HCT116 (cell line): ENCODE results near the gene MERTK. TPM values are rescaled to one million over a fixed set of nuclear protein-coding genes. Genes with fewer than 3 reads are reported as not detected.
"Not testable (repeated sequence)": the region's sequence is repeated elsewhere in the genome, so short reads cannot be mapped to it uniquely, and the experiment has no call there.

ENCODE experiments used
- ATAC-seq: fragments of 200-7000 bp; cut with Tn5 transposase; 2 replicates; pipeline ENCODE4 v1.9.1; 2020; ENCODE audit warnings: mild to moderate bottlenecking, moderate library complexity
- BruUV-seq: library from RNA; stranded (reverse); fragments of 400-500 nt; replicated peaks from 2 replicates; lab custom pipeline; 2021; lab: Mats Ljungman, UMichigan
- CTCF ChIA-PET: fragments of 300-600 bp; sonication (Branson Sonifier 250); formaldehyde crosslinking; loops from one replicate; lab custom pipeline; 2021; ENCODE audit warnings: antibody characterized with exemption; lab: Charles Lee
- POLR2A ChIA-PET: fragments of 300-600, 350-600 bp; sonication (Branson Sonifier 250); formaldehyde crosslinking; loops from one replicate; lab custom pipeline; 2021; ENCODE audit warnings: antibody characterized with exemption; lab: Charles Lee
- RAD21 ChIA-PET, 2 experiments: fragments of 300-600 bp; sonication (Branson Sonifier 250); formaldehyde crosslinking; loops; one replicate each; lab custom pipeline; 2023; ENCODE audit warnings: low total read pairs in 2 of 2; ENCODE audit not compliant: uncharacterized antibody in 2 of 2, unreplicated experiment in 2 of 2, low non-redundant PET in 1 of 2; lab: Charles Lee
- DNase-seq: peaks from one replicate; pipeline ENCODE4 v3.0.0-alpha.2; 2010; ENCODE audit warnings: low read depth, low spot score
- H2AFZ ChIP-seq: fragments of 200-600 bp; shearing (Covaris generic), sonication (generic); 2 replicates; pipeline ENCODE4 v1.6.1; 2017; ENCODE audit warnings: low read depth, mixed run types, mixed read lengths, antibody characterized with exemption, low read length; ENCODE audit not compliant: poor library complexity, severe bottlenecking
- H3K27ac ChIP-seq: 2 replicates; pipeline ENCODE4 v1.5.1; 2012; ENCODE audit warnings: low read depth, low read length
- H3K27me3 ChIP-seq: fragments of 200-600 bp; sonication (generic); 2 replicates; pipeline ENCODE4 v1.6.1; 2016; ENCODE audit warnings: mixed run types, low read length, mixed read lengths; ENCODE audit not compliant: insufficient read depth
- H3K36me3 ChIP-seq, 2 experiments: fragments of 200-500 bp in 1 of 2; fragments of 200-600 bp in 1 of 2; sonication (Bioruptor generic) in 1 of 2; sonication (generic) in 1 of 2; 2 replicates each; pipeline versions ENCODE4 v1.5.1 to v1.6.1; 2014 to 2016; ENCODE audit warnings: low read length in 2 of 2, inconsistent platforms in 1 of 2, mixed read lengths in 1 of 2, mixed run types in 1 of 2; ENCODE audit not compliant: insufficient read depth in 2 of 2, control insufficient read depth in 1 of 2
- H3K4me1 ChIP-seq, 2 experiments: fragments of 200-600 bp in 1 of 2; sonication (generic) in 1 of 2; 2 replicates each; pipeline versions ENCODE4 v1.5.1 to v1.6.1; 2012 to 2017; ENCODE audit warnings: low read length in 2 of 2, inconsistent platforms in 1 of 2, mild to moderate bottlenecking in 1 of 2, mixed read lengths in 1 of 2, mixed run types in 1 of 2, moderate library complexity in 1 of 2; ENCODE audit not compliant: insufficient read depth in 2 of 2, control insufficient read depth in 1 of 2
- H3K4me2 ChIP-seq: fragments of 200-600 bp; sonication (generic); 2 replicates; pipeline ENCODE4 v1.6.1; 2017; ENCODE audit warnings: mixed run types, low read length, mixed read lengths
- H3K4me3 ChIP-seq, 2 experiments: fragments of 200-600 bp in 1 of 2; sonication (generic) in 1 of 2; replicated peaks in 1 of 2; 2 replicates each; pipeline ENCODE4 v1.5.1; 2011 to 2016; ENCODE audit warnings: low read length in 2 of 2, control low read depth in 1 of 2, low read depth in 1 of 2, mild to moderate bottlenecking in 1 of 2, mixed read lengths in 1 of 2, mixed run types in 1 of 2
- H3K79me2 ChIP-seq: fragments of 200-600 bp; sonication (generic); 2 replicates; pipeline ENCODE4 v1.6.1; 2017; ENCODE audit warnings: mild to moderate bottlenecking, mixed run types, low read length, moderate library complexity, mixed read lengths; ENCODE audit not compliant: insufficient read depth
- H3K9ac ChIP-seq: fragments of 200-600 bp; sonication (generic); 2 replicates; pipeline ENCODE4 v1.6.1; 2016; ENCODE audit warnings: low read length, mixed read lengths
- H3K9me2 ChIP-seq: fragments of 200-600 bp; sonication (generic), shearing (Covaris generic); 2 replicates; pipeline ENCODE4 v1.6.1; 2017; ENCODE audit warnings: mixed run types, mild to moderate bottlenecking, moderate library complexity; ENCODE audit not compliant: insufficient read depth
- H3K9me3 ChIP-seq, 2 experiments: fragments of 200-500 bp in 1 of 2; fragments of 200-600 bp in 1 of 2; sonication (Bioruptor generic) in 1 of 2; sonication (generic) in 1 of 2; 2 replicates each; pipeline ENCODE4 v1.6.1; 2014 to 2017; ENCODE audit warnings: low read length in 2 of 2, mixed read lengths in 2 of 2, inconsistent platforms in 1 of 2, low read depth in 1 of 2, mild to moderate bottlenecking in 1 of 2, mixed run types in 1 of 2, moderate library complexity in 1 of 2; ENCODE audit not compliant: control insufficient read depth in 1 of 2, insufficient read depth in 1 of 2
- H4K20me1 ChIP-seq: fragments of 200-600 bp; sonication (generic), shearing (Covaris generic); 2 replicates; pipeline ENCODE4 v1.6.1; 2017; ENCODE audit warnings: mixed run types, mild to moderate bottlenecking, moderate library complexity; ENCODE audit not compliant: insufficient read depth
- CEBPB ChIP-seq: IDR thresholded peaks from 2 replicates; pipeline ENCODE4 v1.6.1; 2012; ENCODE audit warnings: low read depth
- SRF ChIP-seq: IDR thresholded peaks from 2 replicates; pipeline ENCODE4 v1.6.1; 2012; ENCODE audit warnings: low read depth
- intact Hi-C: fragments of 100-400 bp; cut with micrococcal nuclease; formaldehyde crosslinking; loops from 2 replicates; pipeline ENCODE4 v1.10.0; 2022
- total RNA-seq: library from RNA; stranded (reverse); gene quantifications from one replicate; pipeline ENCODE4 v1.2.1, GENCODE V29; 2021; ENCODE audit not compliant: unreplicated experiment
- TF ChIP-seq, protein P1 (sequence below): IDR thresholded peaks from 2 replicates; pipeline ENCODE4 v1.6.1; 2012

The MERTK gene
- total RNA-seq, 1 experiment from 2014 or later: 5.7 TPM

DNA sequence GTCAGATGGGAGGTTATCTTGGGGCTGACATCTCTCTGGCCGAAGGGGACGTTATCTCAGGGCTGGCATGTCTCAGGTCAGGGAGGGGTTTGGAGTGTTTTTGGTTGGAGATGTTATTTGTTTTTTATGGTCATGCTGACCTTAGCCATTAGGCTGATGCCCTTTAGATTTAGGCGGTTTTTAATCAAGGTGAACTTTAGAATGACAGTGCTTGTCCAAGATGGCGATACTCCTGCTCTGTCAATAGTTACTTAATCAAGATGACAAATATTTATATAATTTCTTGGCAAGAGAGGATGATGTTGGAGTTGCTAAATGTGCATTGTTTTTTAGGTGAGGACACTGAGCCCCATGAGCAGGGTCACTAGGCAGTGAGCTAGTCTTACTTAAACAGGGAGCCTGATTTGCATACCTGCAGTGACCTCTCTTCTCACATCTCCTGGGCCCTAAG is 34.5 kb downstream of the MERTK start:
- RAD21 ChIA-PET: no interaction called here
- Histone ChIP-seq H3K9ac (no peak overlapping the region), H2AFZ (no peak overlapping the region), H3K79me2 (no peaks in the 10 kb centered on the region), H3K4me1 (peaks cover 0 to 6% of the 10 kb centered on the region in 2 experiments; a peak in 2 of 4 replicates), H4K20me1 (no peaks in the 10 kb centered on the region), H3K4me2 (no peak overlapping the region), H3K36me3 (no peaks in the 10 kb centered on the region), H3K4me3 (no peak overlapping the region), H3K9me2 (no peaks in the 10 kb centered on the region), H3K27me3 (no peaks in the 10 kb centered on the region), H3K9me3 (no peaks in the 10 kb centered on the region), H3K27ac (no peak overlapping the region)
- intact Hi-C loops: no loop called here
- POLR2A ChIA-PET: no interaction called here
- CTCF ChIA-PET: no interaction called here
- BruUV-seq: no TSS peak
- TF ChIP-seq, protein P1, sequence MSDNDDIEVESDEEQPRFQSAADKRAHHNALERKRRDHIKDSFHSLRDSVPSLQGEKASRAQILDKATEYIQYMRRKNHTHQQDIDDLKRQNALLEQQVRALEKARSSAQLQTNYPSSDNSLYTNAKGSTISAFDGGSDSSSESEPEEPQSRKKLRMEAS: no peak
- TF ChIP-seq CEBPB: no peak
- no peak for TF ChIP-seq SRF
- TF ChIP-seq, all 23 proteins: peak for 0
- ATAC-seq (no peak), DNase-seq (no peak)

DNA sequence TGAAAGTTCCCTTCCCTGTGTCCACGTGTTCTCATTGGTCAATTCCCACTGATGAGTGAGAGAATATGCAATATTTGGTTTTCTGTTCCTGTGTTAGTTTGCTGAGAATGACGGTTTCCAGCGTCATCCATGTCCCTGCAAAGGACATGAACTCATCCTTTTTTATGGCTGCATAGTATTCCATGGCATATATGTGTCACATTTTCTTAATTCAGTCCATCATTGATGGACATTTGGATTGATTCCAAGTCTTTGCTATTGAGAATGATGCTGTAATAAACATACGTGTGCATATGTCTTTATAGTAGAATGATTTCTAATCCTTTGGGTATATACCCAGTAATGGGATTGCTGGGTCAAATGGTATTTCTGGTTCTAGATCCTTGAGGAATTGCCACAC is 35.5 kb downstream of the MERTK start:
- intact Hi-C loops, RAD21 ChIA-PET, BruUV-seq, H3K79me2 ChIP-seq, H3K27me3 ChIP-seq, H3K27ac ChIP-seq, H3K4me1 ChIP-seq, POLR2A ChIA-PET, H2AFZ ChIP-seq, H3K4me3 ChIP-seq, H3K4me2 ChIP-seq, CTCF ChIA-PET, H3K9me2 ChIP-seq, H3K9me3 ChIP-seq, H3K36me3 ChIP-seq, ATAC-seq, DNase-seq, H4K20me1 ChIP-seq, H3K9ac ChIP-seq: not testable (repeated sequence)
